Liver (tissue), 9 donors: Measurements from ENCODE around the gene EME1. TPM values are rescaled to one million over a fixed set of nuclear protein-coding genes. Genes with fewer than 3 reads are reported as not detected.

Source experiments
- DNase-seq: peaks from one replicate; pipeline ENCODE4 v3.0.0-alpha.2; 2017; ENCODE audit warnings: low spot score
- H3K27ac ChIP-seq, 2 donors: one replicate each; pipeline ENCODE4 v1.7.0; 2013; ENCODE audit warnings: inconsistent platforms in 2 of 2, low read length in 2 of 2, control low read depth in 1 of 2, low read depth in 1 of 2, mild to moderate bottlenecking in 1 of 2
- H3K27me3 ChIP-seq, 4 donors: one replicate each; pipeline versions ENCODE4 v1.6.1 to v1.7.0; 2013; ENCODE audit warnings: low read length in 3 of 4, inconsistent platforms in 1 of 4, mild to moderate bottlenecking in 1 of 4, moderate library complexity in 1 of 4; ENCODE audit not compliant: control insufficient read depth in 4 of 4, insufficient read depth in 4 of 4
- H3K36me3 ChIP-seq, 4 donors: one replicate each; pipeline versions ENCODE4 v1.6.1 to v1.7.0; 2013; ENCODE audit warnings: low read length in 3 of 4, mild to moderate bottlenecking in 3 of 4, low read depth in 1 of 4, moderate library complexity in 1 of 4; ENCODE audit not compliant: control insufficient read depth in 4 of 4, insufficient read depth in 3 of 4
- H3K4me1 ChIP-seq, 4 donors: one replicate each; pipeline versions ENCODE4 v1.6.1 to v1.7.0; 2013; ENCODE audit warnings: low read length in 3 of 4, mild to moderate bottlenecking in 3 of 4, moderate library complexity in 1 of 4; ENCODE audit not compliant: control insufficient read depth in 4 of 4, insufficient read depth in 4 of 4
- H3K4me3 ChIP-seq, 3 donors: one replicate each; pipeline versions ENCODE4 v1.6.1 to v1.7.0; 2013; ENCODE audit warnings: low read length in 3 of 3, control low read depth in 1 of 3, low read depth in 1 of 3, mild to moderate bottlenecking in 1 of 3
- H3K9ac ChIP-seq, 2 donors: one replicate each; pipeline ENCODE4 v1.7.0; 2013; ENCODE audit warnings: low read length in 2 of 2, mild to moderate bottlenecking in 2 of 2, moderate library complexity in 2 of 2, control low read depth in 1 of 2, low read depth in 1 of 2
- H3K9me3 ChIP-seq, 4 donors: one replicate each; pipeline versions ENCODE4 v1.6.1 to v1.7.0; 2013; ENCODE audit warnings: low read length in 3 of 4; ENCODE audit not compliant: control insufficient read depth in 4 of 4
- EGR1 ChIP-seq, 2 donors: IDR thresholded peaks; 2 replicates each; pipeline ENCODE4 v1.6.1; 2016 to 2018; ENCODE audit warnings: antibody characterized with exemption in 2 of 2, low read depth in 2 of 2
- FOXA1 ChIP-seq: IDR thresholded peaks from 2 replicates; pipeline ENCODE4 v1.6.1; 2016; ENCODE audit warnings: antibody characterized with exemption
- FOXA2 ChIP-seq: IDR thresholded peaks from 2 replicates; pipeline ENCODE4 v1.6.1; 2016; ENCODE audit warnings: antibody characterized with exemption
- GABPA ChIP-seq, 2 donors: IDR thresholded peaks in 1 of 2; conservative IDR thresholded peaks in 1 of 2; 2 replicates each; pipeline ENCODE4 v1.6.1; 2016; ENCODE audit warnings: antibody characterized with exemption in 2 of 2, mild to moderate bottlenecking in 1 of 2, moderate library complexity in 1 of 2
- HNF4A ChIP-seq, 2 donors: conservative IDR thresholded peaks; 2 replicates each; pipeline ENCODE4 v1.6.1; 2016; ENCODE audit warnings: antibody characterized with exemption in 2 of 2, mild to moderate bottlenecking in 2 of 2
- HNF4G ChIP-seq: IDR thresholded peaks from 2 replicates; pipeline ENCODE4 v1.6.1; 2016; ENCODE audit warnings: antibody characterized with exemption
- NR2F2 ChIP-seq: IDR thresholded peaks from 2 replicates; pipeline ENCODE4 v1.6.1; 2016; ENCODE audit warnings: antibody characterized with exemption
- RAD21 ChIP-seq, 2 donors: IDR thresholded peaks; 2 replicates each; pipeline ENCODE4 v1.6.1; 2016; ENCODE audit warnings: antibody characterized with exemption in 2 of 2, mild to moderate bottlenecking in 2 of 2
- RXRA ChIP-seq, 2 donors: IDR thresholded peaks; 2 replicates each; pipeline ENCODE4 v1.6.1; 2017 to 2018; ENCODE audit warnings: antibody characterized with exemption in 2 of 2, mild to moderate bottlenecking in 1 of 2
- SP1 ChIP-seq: IDR thresholded peaks from 2 replicates; pipeline ENCODE4 v1.6.1; 2018; ENCODE audit warnings: antibody characterized with exemption, mild to moderate bottlenecking
- YY1 ChIP-seq: IDR thresholded peaks from 2 replicates; pipeline ENCODE4 v1.6.1; 2016; ENCODE audit warnings: antibody characterized with exemption, mild to moderate bottlenecking
- WGBS: extraction: QIAGEN DNeasy Blood & Tissue Kit; methylation state at CpG from one replicate; pipeline ENCODE4 v1.1.7; 2013; 5-methylcytosine and 5-hydroxymethylcytosine counted together
- polyA plus RNA-seq, 2 donors: library from polyadenylated mRNA; stranded (reverse) in 1 of 2; unstranded in 1 of 2; fragments of 200-250 nt in 1 of 2; fragments of >200 nt in 1 of 2; fragmentation: Nextera tagmentation in 1 of 2; extraction: Ambion mirVana in 1 of 2; gene quantifications; one replicate each; pipeline versions ENCODE4 v1.2.1 to v1.2.3, GENCODE V29; 2013 to 2015
- total RNA-seq, 2 donors: library from RNA; depleted of rRNA; stranded (reverse); fragments of >200 nt; gene quantifications; one replicate each; pipeline ENCODE4 v1.2.3, GENCODE V29; 2014
- TF ChIP-seq, protein P1 (sequence below): IDR thresholded peaks from 2 replicates; pipeline ENCODE4 v1.6.1; 2016; ENCODE audit warnings: antibody characterized with exemption
- TF ChIP-seq, protein P2 (sequence below): IDR thresholded peaks from 2 replicates; pipeline ENCODE4 v1.6.1; 2016; ENCODE audit warnings: antibody characterized with exemption
- TF ChIP-seq, protein P3 (sequence below): fragments of 150-350 bp; IDR thresholded peaks from 2 replicates; pipeline ENCODE4 v1.5.1; 2017; ENCODE audit warnings: improper control_type of control experiment, low read depth, low read length; ENCODE audit not compliant: missing input control
- TF ChIP-seq, protein P4 (sequence below): IDR thresholded peaks from 2 replicates; pipeline ENCODE4 v1.6.1; 2016; ENCODE audit warnings: antibody characterized with exemption, mild to moderate bottlenecking
- TF ChIP-seq, protein P5 (sequence below): IDR thresholded peaks from 2 replicates; pipeline ENCODE4 v1.6.1; 2016; ENCODE audit warnings: antibody characterized with exemption
- donor health status: healthy.
- donor health status: healthy.
- donor health status: healthy.
- donor health status: healthy.
- donor health status: healthy.

EME1 gene
- total and polyA plus RNA-seq, 4 donors: 0.08 to 3.4 (median 0.35) TPM

DNA sequence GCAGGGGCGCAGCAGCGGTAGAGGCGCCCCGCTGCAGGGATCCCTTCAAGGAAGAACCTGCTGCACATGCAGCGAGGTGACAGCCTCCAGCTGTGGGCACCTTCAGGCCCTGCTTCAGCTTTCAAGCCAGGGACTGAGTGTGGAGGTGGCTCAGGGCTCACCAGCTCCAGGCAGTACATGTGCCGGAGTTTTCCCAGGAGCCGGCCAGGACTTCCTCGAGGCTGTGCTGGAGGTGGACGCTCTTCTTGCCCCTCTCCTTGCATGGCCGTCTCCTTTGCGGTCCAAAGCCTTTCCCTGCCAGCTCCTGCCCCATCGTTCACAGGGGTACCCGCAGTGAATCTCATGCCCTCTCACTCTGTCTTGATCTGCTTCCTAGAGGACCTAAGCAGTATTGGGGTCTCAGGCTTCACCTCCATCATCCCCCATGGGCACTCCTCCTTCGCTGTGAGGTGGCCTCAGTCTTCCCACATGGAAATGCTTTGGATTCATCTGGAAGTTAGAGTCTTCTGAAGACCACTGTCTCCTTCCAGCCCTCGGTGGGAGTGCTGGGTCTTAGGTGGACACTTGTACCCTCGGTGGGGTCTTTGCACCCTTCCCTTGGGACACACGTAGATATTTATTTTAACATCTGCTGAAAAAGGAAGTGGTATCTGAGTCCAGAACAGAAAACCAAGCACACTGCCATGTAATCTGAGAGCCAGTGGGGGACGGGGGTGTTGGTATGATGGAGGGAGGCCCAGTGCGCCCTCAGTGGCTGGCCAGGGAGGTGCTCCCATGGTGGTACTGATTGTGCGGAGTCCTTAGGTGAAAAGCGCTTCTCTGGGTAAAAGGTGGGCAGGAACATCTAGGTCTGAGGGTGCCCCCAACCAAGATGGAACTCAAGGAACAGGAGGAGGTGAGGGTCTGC lies 20.1 kb upstream of the EME1 start:
- Histone ChIP-seq H3K9ac (no peak overlapping the region), H3K27me3 (no peaks in the 10 kb centered on the region), H3K4me3 (no peak overlapping the region), H3K9me3 (no peaks in the 10 kb centered on the region), H3K36me3 (peaks cover 1 to 29% (median 9%) of the 10 kb centered on the region in 4 donors), H3K4me1 (no peaks in the 10 kb centered on the region), H3K27ac (no peak overlapping the region)
- WGBS: 94% methylated on average over 21 of the region's 21 CpGs
- DNase-seq: no peak
- TF ChIP-seq GABPA (IDR thresholded peaks at IDR 0.05 in 1 of 2, conservative IDR thresholded peaks at IDR 0.05 in 1 of 2): no peak
- TF ChIP-seq, protein P1, sequence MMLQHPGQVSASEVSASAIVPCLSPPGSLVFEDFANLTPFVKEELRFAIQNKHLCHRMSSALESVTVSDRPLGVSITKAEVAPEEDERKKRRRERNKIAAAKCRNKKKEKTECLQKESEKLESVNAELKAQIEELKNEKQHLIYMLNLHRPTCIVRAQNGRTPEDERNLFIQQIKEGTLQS: no peak
- TF ChIP-seq NR2F2: no peak
- TF ChIP-seq, protein P2, sequence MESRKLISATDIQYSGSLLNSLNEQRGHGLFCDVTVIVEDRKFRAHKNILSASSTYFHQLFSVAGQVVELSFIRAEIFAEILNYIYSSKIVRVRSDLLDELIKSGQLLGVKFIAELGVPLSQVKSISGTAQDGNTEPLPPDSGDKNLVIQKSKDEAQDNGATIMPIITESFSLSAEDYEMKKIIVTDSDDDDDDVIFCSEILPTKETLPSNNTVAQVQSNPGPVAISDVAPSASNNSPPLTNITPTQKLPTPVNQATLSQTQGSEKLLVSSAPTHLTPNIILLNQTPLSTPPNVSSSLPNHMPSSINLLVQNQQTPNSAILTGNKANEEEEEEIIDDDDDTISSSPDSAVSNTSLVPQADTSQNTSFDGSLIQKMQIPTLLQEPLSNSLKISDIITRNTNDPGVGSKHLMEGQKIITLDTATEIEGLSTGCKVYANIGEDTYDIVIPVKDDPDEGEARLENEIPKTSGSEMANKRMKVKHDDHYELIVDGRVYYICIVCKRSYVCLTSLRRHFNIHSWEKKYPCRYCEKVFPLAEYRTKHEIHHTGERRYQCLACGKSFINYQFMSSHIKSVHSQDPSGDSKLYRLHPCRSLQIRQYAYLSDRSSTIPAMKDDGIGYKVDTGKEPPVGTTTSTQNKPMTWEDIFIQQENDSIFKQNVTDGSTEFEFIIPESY: no peak
- no peak for TF ChIP-seq HNF4A (conservative IDR thresholded peaks at IDR 0.05)
- no peak for TF ChIP-seq FOXA1
- no peak for TF ChIP-seq FOXA2
- TF ChIP-seq EGR1 (IDR thresholded peaks at IDR 0.05; ENCODE audit: low read depth in 2 of 2): no peak
- TF ChIP-seq, protein P3, sequence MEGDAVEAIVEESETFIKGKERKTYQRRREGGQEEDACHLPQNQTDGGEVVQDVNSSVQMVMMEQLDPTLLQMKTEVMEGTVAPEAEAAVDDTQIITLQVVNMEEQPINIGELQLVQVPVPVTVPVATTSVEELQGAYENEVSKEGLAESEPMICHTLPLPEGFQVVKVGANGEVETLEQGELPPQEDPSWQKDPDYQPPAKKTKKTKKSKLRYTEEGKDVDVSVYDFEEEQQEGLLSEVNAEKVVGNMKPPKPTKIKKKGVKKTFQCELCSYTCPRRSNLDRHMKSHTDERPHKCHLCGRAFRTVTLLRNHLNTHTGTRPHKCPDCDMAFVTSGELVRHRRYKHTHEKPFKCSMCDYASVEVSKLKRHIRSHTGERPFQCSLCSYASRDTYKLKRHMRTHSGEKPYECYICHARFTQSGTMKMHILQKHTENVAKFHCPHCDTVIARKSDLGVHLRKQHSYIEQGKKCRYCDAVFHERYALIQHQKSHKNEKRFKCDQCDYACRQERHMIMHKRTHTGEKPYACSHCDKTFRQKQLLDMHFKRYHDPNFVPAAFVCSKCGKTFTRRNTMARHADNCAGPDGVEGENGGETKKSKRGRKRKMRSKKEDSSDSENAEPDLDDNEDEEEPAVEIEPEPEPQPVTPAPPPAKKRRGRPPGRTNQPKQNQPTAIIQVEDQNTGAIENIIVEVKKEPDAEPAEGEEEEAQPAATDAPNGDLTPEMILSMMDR: no peak
- TF ChIP-seq YY1: no peak
- TF ChIP-seq, protein P4, sequence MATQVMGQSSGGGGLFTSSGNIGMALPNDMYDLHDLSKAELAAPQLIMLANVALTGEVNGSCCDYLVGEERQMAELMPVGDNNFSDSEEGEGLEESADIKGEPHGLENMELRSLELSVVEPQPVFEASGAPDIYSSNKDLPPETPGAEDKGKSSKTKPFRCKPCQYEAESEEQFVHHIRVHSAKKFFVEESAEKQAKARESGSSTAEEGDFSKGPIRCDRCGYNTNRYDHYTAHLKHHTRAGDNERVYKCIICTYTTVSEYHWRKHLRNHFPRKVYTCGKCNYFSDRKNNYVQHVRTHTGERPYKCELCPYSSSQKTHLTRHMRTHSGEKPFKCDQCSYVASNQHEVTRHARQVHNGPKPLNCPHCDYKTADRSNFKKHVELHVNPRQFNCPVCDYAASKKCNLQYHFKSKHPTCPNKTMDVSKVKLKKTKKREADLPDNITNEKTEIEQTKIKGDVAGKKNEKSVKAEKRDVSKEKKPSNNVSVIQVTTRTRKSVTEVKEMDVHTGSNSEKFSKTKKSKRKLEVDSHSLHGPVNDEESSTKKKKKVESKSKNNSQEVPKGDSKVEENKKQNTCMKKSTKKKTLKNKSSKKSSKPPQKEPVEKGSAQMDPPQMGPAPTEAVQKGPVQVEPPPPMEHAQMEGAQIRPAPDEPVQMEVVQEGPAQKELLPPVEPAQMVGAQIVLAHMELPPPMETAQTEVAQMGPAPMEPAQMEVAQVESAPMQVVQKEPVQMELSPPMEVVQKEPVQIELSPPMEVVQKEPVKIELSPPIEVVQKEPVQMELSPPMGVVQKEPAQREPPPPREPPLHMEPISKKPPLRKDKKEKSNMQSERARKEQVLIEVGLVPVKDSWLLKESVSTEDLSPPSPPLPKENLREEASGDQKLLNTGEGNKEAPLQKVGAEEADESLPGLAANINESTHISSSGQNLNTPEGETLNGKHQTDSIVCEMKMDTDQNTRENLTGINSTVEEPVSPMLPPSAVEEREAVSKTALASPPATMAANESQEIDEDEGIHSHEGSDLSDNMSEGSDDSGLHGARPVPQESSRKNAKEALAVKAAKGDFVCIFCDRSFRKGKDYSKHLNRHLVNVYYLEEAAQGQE: no peak
- no peak for TF ChIP-seq SP1
- TF ChIP-seq RAD21 (IDR thresholded peaks at IDR 0.05): no peak
- TF ChIP-seq HNF4G: no peak
- TF ChIP-seq, protein P5, sequence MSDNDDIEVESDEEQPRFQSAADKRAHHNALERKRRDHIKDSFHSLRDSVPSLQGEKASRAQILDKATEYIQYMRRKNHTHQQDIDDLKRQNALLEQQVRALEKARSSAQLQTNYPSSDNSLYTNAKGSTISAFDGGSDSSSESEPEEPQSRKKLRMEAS: no peak
- TF ChIP-seq RXRA (IDR thresholded peaks at IDR 0.05): no peak
